Spleen (tissue), 11 donors: ENCODE data around the gene DCLRE1A. TPM values are rescaled to one million over a fixed set of nuclear protein-coding genes. Genes with fewer than 3 reads are reported as not detected.

Experiments
- DNase-seq: peaks from one replicate; pipeline ENCODE4 v3.0.0-alpha.2; 2020
- H3K27ac ChIP-seq, 8 donors: fragments of 200-600 bp; sonication (generic) in 7 of 8; 1 replicate in 4 of 8; 2 replicates in 4 of 8; pipeline versions ENCODE4 v1.5.0 to v1.8.0; 2016 to 2021; ENCODE audit warnings: inconsistent platforms in 4 of 8, mild to moderate bottlenecking in 4 of 8, moderate library complexity in 1 of 8
- H3K27me3 ChIP-seq, 7 donors: fragments of 200-600 bp; sonication (generic) in 6 of 7; replicated peaks in 1 of 7; 1 replicate in 4 of 7; 2 replicates in 3 of 7; pipeline versions ENCODE4 v1.5.0 to v1.8.0; 2016 to 2021; ENCODE audit warnings: inconsistent platforms in 3 of 7, mild to moderate bottlenecking in 1 of 7
- H3K36me3 ChIP-seq, 6 donors: fragments of 200-600 bp; sonication (generic) in 5 of 6; 1 replicate in 4 of 6; 2 replicates in 2 of 6; pipeline versions ENCODE4 v1.5.0 to v1.8.0; 2016 to 2021; ENCODE audit warnings: inconsistent platforms in 2 of 6
- H3K4me1 ChIP-seq, 6 donors: fragments of 200-600 bp; sonication (generic) in 5 of 6; 1 replicate in 3 of 6; 2 replicates in 3 of 6; pipeline versions ENCODE4 v1.5.0 to v1.8.0; 2016 to 2021; ENCODE audit warnings: inconsistent platforms in 3 of 6
- H3K4me3 ChIP-seq, 8 donors: fragments of 200-600 bp; sonication (generic) in 7 of 8; 1 replicate in 4 of 8; 2 replicates in 4 of 8; pipeline versions ENCODE4 v1.5.0 to v1.8.0; 2016 to 2021; ENCODE audit warnings: inconsistent platforms in 4 of 8, mild to moderate bottlenecking in 4 of 8, moderate library complexity in 2 of 8
- H3K9me3 ChIP-seq, 8 donors: fragments of 200-600 bp; sonication (generic) in 7 of 8; 1 replicate in 4 of 8; 2 replicates in 4 of 8; pipeline versions ENCODE4 v1.5.0 to v1.8.0; 2016 to 2021; ENCODE audit warnings: inconsistent platforms in 4 of 8
- POLR2A ChIP-seq, 3 donors: fragments of 450-650 bp; IDR thresholded peaks; one replicate each; pipeline ENCODE4 v1.5.1; 2017; ENCODE audit warnings: antibody characterized with exemption in 3 of 3, mild to moderate bottlenecking in 1 of 3
- POLR2AphosphoS5 ChIP-seq, 3 donors: sonication (generic); formaldehyde crosslinking; IDR thresholded peaks; one replicate each; pipeline ENCODE4 v1.5.1; 2017; ENCODE audit warnings: antibody characterized with exemption in 3 of 3
- WGBS, 5 donors: extraction: QIAGEN DNeasy Blood & Tissue Kit in 3 of 5; methylation state at CpG; one replicate each; pipeline versions ENCODE4 v1.1.5 to v1.1.7; 2013 to 2018; 5-methylcytosine and 5-hydroxymethylcytosine counted together
- intact Hi-C: fragments of 100-400 bp; cut with DNase I; formaldehyde crosslinking; loops from one replicate; pipeline ENCODE4 v1.15.0; 2023; ENCODE audit warnings: low total_unique reads
- polyA plus RNA-seq, 3 donors: library from polyadenylated mRNA; stranded (reverse); fragments of 200-250 nt; gene quantifications; one replicate each; pipeline ENCODE4 v1.2.1, GENCODE V29; 2013
- total RNA-seq, 7 donors: library from RNA; depleted of rRNA in 3 of 7; stranded (reverse); fragments of >200 nt in 3 of 7; fragmentation: NEBNext Ultra II Directional in 4 of 7; extraction: Animal tissue kit (Norgen Biotek cat#: 25700) in 4 of 7; gene quantifications; one replicate each; pipeline versions ENCODE4 v1.1.0 to v1.2.1, GENCODE V29; 2016 to 2021
- TF ChIP-seq, protein P1 (sequence below), 11 experiments: fragments of 200-600 bp in 7 of 11; fragments of 450-650 bp in 4 of 11; sonication (generic) in 4 of 11; IDR thresholded peaks in 8 of 11; conservative IDR thresholded peaks in 3 of 11; 1 replicate in 7 of 11; 2 replicates in 4 of 11; pipeline versions ENCODE4 v1.4.0 to v1.8.0; 2016 to 2021; ENCODE audit warnings: antibody characterized with exemption in 11 of 11, inconsistent platforms in 4 of 11, mild to moderate bottlenecking in 1 of 11
- donor health status: healthy with polysubstance abuse.
- donor health status: DM: no; HTN: no; CAD: no; lungs with moderate emphysema.
- donor health status: DM: no; HTN: no; CAD: no.
- donor health status: Bipolar disorder and iron deficiency.
- donor health status: healthy.
- donor health status: DM: no; HTN: no; CAD: no.
- donor health status: DM: yes; HTN: yes; CAD: no.

The DCLRE1A gene
- total and polyA plus RNA-seq, 10 donors = 2.1 to 8.3 (median 6.0) TPM

DNA sequence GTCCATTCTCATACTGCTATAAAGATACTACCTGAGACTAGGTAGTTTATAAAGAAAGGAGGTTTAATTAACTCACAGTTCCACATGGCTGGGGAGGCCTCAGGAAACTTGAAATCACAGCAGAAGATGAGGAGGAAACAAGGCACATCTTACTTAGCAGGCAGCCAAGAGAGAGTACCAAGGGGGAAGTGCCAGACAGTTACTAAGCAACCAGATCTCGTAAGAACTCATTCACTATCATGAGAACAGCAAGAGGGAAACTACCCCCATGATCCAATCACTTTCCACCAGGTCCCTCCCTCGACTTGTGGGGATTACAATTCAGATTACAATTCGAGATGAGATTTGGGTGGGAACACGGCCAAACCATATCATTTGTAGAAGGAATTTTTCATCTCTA is 36.9 kb upstream of the DCLRE1A start:
- TF ChIP-seq, protein P1, sequence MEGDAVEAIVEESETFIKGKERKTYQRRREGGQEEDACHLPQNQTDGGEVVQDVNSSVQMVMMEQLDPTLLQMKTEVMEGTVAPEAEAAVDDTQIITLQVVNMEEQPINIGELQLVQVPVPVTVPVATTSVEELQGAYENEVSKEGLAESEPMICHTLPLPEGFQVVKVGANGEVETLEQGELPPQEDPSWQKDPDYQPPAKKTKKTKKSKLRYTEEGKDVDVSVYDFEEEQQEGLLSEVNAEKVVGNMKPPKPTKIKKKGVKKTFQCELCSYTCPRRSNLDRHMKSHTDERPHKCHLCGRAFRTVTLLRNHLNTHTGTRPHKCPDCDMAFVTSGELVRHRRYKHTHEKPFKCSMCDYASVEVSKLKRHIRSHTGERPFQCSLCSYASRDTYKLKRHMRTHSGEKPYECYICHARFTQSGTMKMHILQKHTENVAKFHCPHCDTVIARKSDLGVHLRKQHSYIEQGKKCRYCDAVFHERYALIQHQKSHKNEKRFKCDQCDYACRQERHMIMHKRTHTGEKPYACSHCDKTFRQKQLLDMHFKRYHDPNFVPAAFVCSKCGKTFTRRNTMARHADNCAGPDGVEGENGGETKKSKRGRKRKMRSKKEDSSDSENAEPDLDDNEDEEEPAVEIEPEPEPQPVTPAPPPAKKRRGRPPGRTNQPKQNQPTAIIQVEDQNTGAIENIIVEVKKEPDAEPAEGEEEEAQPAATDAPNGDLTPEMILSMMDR (IDR thresholded peaks at IDR 0.05 in 8 of 11, conservative IDR thresholded peaks at IDR 0.05 in 3 of 11) = no peak
- TF ChIP-seq POLR2AphosphoS5 (IDR thresholded peaks at IDR 0.05) = no peak
- no peak for TF ChIP-seq POLR2A (IDR thresholded peaks at IDR 0.05)
- peaks cover 0 to 79% (median 6%) of the 10 kb centered on the region in 6 donors for H3K36me3 ChIP-seq
- no peak overlapping the region for H3K4me3 ChIP-seq
- H3K27ac ChIP-seq = peak overlapping the region in 1 of 8 donors; percentile 30
- intact Hi-C loops = no loop called here
- no peaks in the 10 kb centered on the region for H3K27me3 ChIP-seq
- peaks cover 0 to 13% (median 0%) of the 10 kb centered on the region in 6 donors for H3K4me1 ChIP-seq
- no peaks in the 10 kb centered on the region for H3K9me3 ChIP-seq
- WGBS, 5 donors = 75 to 86% (median 77%) methylated on average over 4 of the region's 4 CpGs
- no peak for DNase-seq

DNA sequence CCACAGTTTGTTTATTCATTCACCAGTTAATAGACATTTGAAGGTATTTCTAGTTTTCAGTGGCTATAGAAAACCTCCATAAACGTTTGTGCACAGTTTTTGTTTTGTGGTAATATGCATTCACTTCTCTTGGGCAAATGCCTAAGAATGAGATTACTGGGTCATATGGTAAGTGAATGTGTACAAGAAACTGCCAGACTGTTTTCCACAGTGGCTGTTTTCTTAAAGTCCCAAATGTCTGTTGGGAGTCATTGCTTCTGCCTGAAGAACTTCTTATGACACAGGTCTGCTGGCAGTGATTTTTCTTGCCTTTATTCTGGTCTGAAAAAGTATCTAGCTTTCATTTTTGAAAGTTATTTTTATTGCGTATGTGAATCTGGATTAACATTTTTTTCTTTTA is 36.0 kb upstream of the DCLRE1A start:
- Histone ChIP-seq H3K36me3 (peaks cover 0 to 83% (median 11%) of the 10 kb centered on the region in 6 donors), H3K4me3 (no peak overlapping the region), H3K4me1 (peaks cover 0 to 13% (median 0%) of the 10 kb centered on the region in 6 donors), H3K9me3 (no peaks in the 10 kb centered on the region), H3K27me3 (no peaks in the 10 kb centered on the region), H3K27ac (no peak overlapping the region)
- no peak for DNase-seq
- intact Hi-C loops = no loop called here
- TF ChIP-seq POLR2AphosphoS5 (IDR thresholded peaks at IDR 0.05) (no peak), POLR2A (IDR thresholded peaks at IDR 0.05) (no peak)
- TF ChIP-seq, protein P1 (IDR thresholded peaks at IDR 0.05 in 8 of 11, conservative IDR thresholded peaks at IDR 0.05 in 3 of 11) = no peak
- WGBS, 5 donors = 82 to 92% (median 85%) methylated on average over 2 of the region's 2 CpGs

DNA sequence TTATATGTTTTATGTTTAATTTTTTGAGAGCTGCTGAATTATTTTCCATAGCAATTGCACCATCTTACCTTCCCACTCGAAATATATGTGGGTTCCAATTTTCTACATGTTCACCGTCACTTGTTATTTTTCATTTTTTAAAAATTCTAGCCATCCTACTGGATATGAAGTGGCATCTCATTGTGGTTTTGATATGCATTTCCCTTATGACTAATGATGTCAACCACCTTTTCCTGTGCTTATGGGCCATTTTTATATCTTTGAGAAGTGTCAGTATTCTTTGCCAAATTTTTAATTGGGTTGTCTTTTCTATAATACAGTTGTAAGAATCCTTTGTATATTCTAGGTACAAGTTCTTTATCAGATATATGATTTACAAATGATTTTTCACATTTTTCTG is 28.4 kb upstream of the DCLRE1A start:
- intact Hi-C loops = no loop called here
- no peaks in the 10 kb centered on the region for H3K9me3 ChIP-seq
- no peak for TF ChIP-seq POLR2A (IDR thresholded peaks at IDR 0.05)
- TF ChIP-seq, protein P1 (IDR thresholded peaks at IDR 0.05 in 8 of 11, conservative IDR thresholded peaks at IDR 0.05 in 3 of 11) = no peak
- no peak for TF ChIP-seq POLR2AphosphoS5 (IDR thresholded peaks at IDR 0.05)

DNA sequence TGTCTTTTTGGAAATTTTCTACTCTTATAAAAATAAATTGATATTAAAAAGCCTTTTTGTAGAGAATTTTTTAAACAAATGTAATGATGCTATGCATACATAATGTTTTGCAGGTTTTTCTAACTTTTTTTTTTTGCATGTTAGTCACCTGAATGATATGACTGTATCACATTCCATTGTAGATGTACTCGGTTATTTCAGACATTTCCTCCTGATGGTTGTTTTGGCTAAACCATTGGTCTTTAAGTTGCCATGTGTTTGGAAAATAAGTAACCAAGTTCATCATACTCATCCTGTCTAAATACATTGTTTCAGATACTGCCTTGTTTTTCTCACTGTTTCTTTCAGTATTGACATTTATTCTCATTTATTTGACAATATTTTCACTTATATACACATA is 26.4 kb upstream of the DCLRE1A start:
- intact Hi-C loops = no loop called here
- no peaks in the 10 kb centered on the region for H3K27me3 ChIP-seq
- no peak for DNase-seq
- WGBS, 5 donors = 38 to 96% (median 83%) methylated on average over 1 of the region's 1 CpG
- H3K4me1 ChIP-seq = peaks cover 0 to 14% (median 0%) of the 10 kb centered on the region in 6 donors
- no peak for TF ChIP-seq POLR2A (IDR thresholded peaks at IDR 0.05)
- TF ChIP-seq POLR2AphosphoS5 (IDR thresholded peaks at IDR 0.05) = no peak
- TF ChIP-seq, protein P1 (IDR thresholded peaks at IDR 0.05 in 8 of 11, conservative IDR thresholded peaks at IDR 0.05 in 3 of 11) = no peak
- H3K4me3 ChIP-seq = no peak overlapping the region
- no peak overlapping the region for H3K27ac ChIP-seq
- H3K9me3 ChIP-seq = no peaks in the 10 kb centered on the region
- peaks cover 0 to 87% (median 13%) of the 10 kb centered on the region in 6 donors for H3K36me3 ChIP-seq

More for the DNA sequence above, 28.4 kb upstream of the DCLRE1A start:
- 61 to 94% (median 85%) methylated on average over 2 of the region's 2 CpGs for WGBS, 5 donors
- DNase-seq = no peak
- no peak overlapping the region for H3K27ac ChIP-seq
- H3K4me1 ChIP-seq = peaks cover 0 to 11% (median 0%) of the 10 kb centered on the region in 6 donors
- H3K36me3 ChIP-seq = peaks cover 0 to 97% (median 15%) of the 10 kb centered on the region in 6 donors
- H3K4me3 ChIP-seq = no peak overlapping the region
- H3K27me3 ChIP-seq = no peaks in the 10 kb centered on the region
